Brain pericyte (primary cell): Measurements from ENCODE around the gene NCBP3.
"Not testable (repeated sequence)": the region's sequence is repeated elsewhere in the genome, so short reads cannot be mapped to it uniquely, and the experiment has no call there.

Experiments
- DNase-seq: peaks from one replicate; pipeline ENCODE4 v3.0.0-alpha.2; 2012; ENCODE audit warnings: low read depth, low spot score

NCBP3 gene

DNA sequence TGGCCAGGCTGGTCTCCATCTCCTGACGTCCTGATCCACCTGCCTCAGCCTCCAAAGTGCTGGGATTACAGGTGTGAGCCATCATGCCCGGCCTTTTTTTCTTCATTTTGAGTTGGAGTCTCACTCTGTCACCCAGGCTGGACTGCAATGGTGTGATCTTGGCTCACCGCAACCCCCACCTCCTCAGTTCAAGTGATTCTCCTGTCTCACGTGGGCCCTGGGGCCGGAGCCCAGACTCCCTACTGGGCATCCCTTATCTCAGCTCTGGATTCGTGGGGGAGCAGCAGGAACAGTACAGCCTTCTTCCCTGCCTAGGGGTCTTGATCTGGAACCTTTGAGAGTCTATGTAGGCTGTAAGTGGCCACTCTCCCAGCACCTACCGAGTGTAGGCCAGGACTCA, 52.8 kb downstream of the NCBP3 start:
- DNase-seq, result not testable (repeated sequence)

DNA sequence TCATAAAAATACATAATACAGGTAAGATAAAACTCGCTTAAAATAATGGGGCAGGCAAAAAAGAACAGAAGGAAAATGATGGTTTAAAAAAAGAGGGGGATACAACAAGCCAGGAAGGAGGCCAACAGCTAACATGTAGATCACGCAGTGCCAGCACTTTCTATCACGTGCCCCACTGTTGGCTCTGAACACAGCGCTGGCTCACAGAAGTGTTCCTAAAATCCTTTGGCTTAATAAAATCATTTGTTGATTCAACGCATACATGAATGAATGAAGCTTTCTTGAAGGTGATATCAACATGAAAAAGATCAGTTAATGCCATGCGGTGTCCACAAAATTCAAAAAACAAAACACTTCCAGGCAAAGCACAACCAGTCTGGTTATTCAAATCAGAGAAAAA, 53.6 kb downstream of the NCBP3 start:
- no peak for DNase-seq

GRCh38 chr17:3788200-3788599, 57.8 kb downstream of the NCBP3 start:
- DNase-seq, result no peak

DNA sequence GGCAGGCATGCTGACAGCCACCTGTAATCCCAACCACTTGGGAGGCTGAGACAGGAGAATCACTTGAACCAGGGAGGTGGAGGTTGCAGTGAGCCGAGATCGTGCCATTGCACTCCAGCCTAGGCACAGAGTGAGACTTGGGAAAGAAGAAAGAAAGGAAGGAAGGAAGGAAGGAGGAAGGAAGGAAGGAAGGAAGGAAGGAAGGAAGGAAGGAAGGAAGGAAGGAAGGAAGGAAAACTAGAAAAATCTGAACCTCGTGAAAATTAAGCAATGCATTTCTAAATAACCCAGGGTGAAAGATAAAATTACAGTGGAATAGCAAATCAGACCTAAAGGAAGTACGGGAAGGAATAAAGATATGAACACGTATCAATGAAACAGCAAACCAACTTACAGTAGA, 60.7 kb downstream of the NCBP3 start:
- not testable (repeated sequence) for DNase-seq

DNA sequence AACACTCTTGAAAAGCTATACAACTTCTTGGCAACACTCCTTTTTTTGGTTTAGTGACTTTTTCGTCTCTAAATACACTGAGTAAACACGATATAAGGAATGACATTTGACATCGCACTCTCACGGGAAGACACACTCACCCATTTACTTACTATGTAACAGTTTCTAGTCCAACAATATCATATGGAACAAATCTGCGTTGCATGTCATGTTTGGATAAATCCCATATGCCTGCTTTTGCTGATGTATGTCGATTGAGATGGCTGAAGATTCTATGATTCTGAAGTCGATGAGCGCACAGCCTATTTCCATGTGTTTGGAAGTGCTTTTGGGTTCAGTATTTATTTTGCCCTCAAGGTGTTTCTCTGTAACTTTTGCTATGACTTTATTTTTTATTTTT, 63.3 kb downstream of the NCBP3 start:
- no peak for DNase-seq

DNA sequence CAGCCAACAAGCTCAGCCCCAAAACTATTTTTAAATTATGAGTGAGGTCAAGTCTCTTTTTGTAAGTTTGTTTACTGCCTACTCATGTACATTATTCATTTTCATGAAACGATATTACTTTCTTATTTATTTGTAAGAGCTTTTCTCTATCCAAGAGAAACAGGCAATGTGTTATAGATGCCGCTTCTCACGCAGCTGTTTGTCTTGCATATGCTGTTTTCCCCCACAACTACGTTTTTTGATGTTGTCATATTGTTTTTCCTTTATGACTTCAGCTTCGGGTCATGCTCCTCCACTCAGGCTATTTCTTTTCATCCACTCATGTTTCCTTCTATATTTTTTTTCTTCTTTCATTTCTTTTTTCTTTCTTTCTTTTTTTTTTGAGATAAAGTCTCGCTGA, 65.1 kb downstream of the NCBP3 start:
- no peak for DNase-seq

DNA sequence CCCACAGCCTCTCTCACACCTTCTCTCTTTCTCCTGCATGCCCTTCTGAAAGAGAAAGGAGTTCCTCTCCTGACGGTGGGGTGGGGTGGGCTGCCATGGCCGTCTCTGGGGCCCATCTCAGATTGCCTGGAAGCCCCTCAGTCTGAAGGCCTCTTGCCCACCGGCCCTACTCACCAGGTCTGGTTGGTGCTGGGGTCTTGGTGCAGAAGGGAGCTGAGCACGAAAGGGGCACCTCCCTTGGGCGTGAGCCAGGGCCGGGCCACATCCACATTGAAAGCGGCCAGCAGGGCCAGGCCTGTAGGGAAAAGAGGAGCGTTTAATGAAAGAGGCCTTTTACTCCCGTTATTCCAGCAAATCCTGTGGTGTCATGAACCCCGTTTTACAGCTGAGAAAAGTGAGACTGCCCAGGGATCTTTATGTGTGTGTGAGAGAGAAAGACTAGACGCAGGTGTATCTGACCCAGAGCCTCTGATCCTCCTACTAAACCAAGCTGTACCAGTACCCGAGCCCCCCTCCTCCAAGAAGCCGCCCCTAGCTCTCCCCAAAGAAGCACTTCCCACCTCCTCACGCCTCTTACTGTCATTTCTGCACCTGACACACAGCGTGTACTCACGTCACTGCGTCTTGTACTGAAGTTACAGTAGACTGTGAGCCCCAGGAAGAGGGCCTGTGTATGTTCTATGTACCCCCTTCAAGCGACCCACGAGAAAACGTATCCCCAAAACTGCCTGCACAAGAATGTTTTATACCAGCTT, 68.5 kb downstream of the NCBP3 start:
- no peak for DNase-seq

GRCh38 chr17:3773966-3774365, 72.1 kb downstream of the NCBP3 start:
- DNase-seq, result no peak

GRCh38 chr17:3773511-3773910, 72.5 kb downstream of the NCBP3 start:
- DNase-seq, result no peak

DNA sequence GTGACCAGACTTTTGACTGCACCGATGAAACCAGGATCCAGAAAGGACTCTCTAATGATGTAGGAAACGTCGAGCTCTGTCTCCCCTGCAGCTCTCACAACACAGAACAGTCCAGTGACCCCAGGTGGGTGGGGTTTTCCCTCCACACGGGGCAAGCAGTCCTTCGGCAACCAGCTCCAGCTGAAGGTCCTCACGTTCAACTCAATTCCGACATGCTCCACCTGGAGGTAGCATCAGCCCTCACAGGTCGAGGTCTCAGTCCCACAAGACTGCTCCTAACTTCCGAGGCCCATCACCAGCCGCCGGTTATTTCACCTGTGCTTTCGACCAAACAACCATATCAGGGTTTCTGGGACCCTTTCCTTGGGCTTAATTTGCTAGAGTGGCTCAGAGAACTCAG, 73.3 kb downstream of the NCBP3 start:
- no peak for DNase-seq

GRCh38 chr17:3771140-3771539, 74.9 kb downstream of the NCBP3 start:
- DNase-seq, result no peak

DNA sequence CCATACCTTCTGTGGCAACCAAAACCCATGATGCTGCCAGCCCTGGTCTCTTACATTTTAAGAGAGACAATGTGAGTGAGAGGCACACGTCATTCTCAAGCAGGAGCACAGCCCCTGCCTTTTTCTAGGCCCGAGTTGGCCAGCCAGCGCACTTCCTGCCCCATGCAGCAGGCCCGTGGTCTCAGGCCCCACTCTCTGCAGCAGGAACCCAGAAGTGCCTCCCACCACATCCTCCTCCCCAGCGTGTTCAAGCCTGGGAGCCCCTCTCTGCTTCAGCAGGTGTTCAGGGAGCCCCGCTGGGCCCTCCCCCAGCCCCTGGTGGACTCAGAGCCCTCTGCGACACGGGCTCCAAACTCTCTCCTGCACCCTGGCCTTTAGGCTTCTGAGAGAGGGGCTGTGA, 75.6 kb downstream of the NCBP3 start:
- no peak for DNase-seq

- DNase-seq, result no peak
Observed at GRCh38 chr17:3768769-3769168, 77.3 kb downstream of the NCBP3 start.

GRCh38 chr17:3768341-3768740, 77.7 kb downstream of the NCBP3 start:
- no peak for DNase-seq

DNA sequence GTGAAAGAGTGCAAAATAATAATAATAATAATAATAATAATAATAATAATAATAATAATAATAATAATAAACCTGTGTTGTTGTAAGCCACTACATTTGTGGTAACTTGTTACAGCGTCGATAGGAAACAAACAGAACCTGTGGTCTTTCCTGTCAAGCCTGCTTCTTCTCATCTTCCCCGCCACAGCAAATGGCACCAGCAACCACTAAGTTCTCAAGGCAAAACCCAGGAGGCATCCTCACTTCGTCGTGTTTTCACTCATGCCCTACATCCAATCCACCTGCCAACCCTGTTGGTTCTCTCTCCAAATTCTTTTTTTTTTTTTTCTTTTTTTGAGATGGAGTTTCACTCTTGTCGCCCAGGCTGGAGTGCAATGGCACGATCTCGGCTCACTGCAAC, 79.3 kb downstream of the NCBP3 start:
- no peak for DNase-seq

DNA sequence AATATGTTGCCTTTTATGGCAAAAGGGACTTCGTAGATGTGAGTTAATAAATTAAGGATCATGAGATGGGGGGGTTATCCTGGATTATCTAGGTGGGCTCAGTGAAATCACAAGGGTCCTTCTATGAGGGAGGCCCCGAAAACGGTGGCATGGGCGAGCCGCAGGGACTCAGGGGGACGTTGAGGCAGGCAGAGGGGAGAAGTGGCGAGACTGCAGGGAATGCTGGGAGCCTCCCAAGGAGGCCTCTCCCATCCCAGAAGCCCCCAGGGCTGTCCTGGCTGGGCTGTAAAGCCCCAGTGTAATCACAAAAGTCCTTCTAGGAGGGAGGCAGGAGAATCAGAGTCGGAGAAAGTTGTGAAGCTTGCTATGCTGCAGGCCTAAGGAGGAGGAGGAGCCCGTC, 80.1 kb downstream of the NCBP3 start:
- no peak for DNase-seq

DNA sequence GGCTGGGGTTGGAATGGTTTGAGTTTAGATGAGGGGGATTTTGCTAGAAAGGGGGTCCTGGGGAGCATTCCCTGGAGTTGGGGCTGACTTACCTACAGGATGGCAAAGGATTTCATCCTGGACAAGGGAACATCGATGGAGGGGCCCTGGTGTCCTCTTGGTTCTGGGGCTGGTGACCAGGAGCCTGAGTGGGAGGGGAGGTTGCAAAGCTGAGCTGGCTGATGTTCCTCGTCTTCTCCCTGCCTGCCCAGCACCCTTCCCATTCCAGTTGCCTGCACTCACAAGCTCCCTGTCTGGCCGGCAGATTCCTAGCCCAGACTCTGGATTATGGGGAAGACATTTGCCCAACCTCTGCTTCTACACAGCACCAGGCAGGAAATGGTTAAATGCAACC, 82.3 kb downstream of the NCBP3 start:
- no peak for DNase-seq

DNA sequence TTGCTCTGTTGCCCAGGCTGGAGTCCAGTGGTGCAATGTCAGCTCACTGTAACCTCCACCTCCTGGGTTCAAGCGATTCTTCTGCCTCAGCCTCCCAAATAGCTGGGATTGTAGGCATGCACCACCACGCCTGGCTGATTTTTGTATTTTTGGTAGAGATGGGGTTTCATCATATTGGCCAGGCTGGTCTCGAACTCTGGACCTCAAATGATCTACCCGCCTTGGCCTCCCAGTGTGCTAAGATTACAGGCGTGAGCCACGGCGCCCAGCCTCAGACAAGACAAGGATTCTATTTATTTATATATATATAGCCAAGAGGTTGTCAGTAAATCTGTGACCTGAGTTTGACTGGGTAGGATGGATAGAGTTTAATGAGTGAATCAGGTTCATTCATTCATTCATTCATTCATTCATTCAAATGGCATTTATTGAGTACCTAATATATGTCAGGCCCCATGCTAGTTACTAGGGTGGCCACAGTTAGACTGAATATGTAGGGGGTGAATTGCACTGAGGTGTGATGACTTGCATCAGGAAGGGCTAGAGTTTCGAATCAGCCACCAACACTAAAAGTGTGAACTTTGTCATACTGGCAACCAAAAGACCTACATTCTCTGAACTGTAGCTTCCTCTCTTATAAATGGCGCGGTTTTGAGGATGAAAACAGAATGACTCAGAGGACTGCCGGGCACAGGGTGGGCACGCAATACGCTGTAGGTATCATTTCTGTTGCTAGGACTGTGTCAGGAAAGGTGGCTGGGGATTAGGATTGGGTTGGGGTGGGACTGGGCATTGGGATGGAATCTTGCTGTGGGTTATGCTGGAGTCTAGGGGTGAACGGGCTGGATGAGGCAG, 82.9 kb downstream of the NCBP3 start:
- no peak for DNase-seq

DNA sequence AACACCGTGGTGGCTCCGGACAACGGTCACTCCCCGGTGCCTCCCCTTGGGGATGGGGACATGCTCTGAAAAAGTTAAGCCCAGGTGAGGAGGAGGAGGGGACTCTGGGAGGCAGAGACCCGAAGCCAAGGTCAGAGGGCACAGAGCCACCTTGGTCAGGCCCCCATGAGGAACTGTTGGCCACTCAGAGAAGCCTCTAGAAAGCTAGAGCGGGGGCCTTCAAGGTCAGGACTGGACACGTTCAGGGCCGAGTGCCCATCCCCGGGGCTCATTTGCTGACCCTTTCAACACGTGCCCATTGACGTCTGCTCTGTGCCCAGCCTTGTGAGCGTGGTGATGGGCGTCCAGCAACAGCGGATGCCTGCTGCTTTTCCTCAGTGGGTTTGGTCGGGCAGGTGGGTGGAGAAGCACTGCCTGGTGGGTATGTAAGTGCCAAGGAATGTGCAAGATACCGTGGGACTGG, 84.1 kb downstream of the NCBP3 start:
- DNase-seq, result no peak

GRCh38 chr17:3761036-3761917, 84.8 kb downstream of the NCBP3 start:
- no peak for DNase-seq

DNA sequence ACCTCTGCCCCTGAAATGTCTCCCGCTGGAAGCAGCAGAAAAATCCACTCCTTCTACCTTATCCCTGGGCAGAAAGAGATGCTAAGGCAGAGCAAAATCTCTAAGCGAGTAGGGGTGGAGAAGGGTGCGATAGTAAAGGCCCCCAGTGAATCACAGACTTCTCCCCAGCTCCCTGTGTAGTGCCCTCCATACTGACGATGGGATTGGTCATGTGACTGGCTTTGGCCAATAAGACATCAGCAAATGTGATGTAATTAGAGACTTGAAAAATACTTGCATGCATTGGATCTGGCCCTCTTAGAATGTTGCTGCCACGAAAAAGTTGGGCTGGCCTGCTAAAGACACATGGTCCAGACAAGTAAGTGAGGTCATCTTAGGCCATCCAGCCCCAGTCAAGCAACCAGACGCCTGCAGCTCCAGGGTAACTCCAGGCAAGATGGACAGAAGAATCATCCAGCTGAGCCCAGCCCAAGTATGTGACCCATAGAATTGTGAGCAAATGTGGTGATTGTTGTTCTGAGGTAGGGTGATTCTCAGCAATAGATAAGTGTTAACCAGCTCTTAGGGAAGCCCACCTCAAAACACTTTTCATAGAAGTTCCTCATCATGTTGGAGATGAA, 86.3 kb downstream of the NCBP3 start:
- DNase-seq, result no peak
